ENCODE results near the gene DYNC2H1.

DYNC2H1 gene

GRCh38 chr11:103471546-103471945, 362.3 kb downstream of the DYNC2H1 start:
- DNase-seq (ENCODE audit: insufficient read length, low spot score) = no peak
- no peak for FAIRE-seq
- TF ChIP-seq CTCF (IDR thresholded peaks at IDR 0.05; ENCODE audit: insufficient read depth, missing control alignments) = no peak

GRCh38 chr11:103476874-103477273, 367.6 kb downstream of the DYNC2H1 start:
- FAIRE-seq = no peak
- no peak for DNase-seq (ENCODE audit: insufficient read length, low spot score)

GRCh38 chr11:103480421-103480820, 371.2 kb downstream of the DYNC2H1 start:
- no peak for DNase-seq (ENCODE audit: insufficient read length, low spot score)
- FAIRE-seq = no peak

More at GRCh38 chr11:103476874-103477273, 367.6 kb downstream of the DYNC2H1 start:
- TF ChIP-seq CTCF (IDR thresholded peaks at IDR 0.05; ENCODE audit: insufficient read depth, missing control alignments) = no peak

GRCh38 chr11:103483996-103484395, 374.8 kb downstream of the DYNC2H1 start:
- TF ChIP-seq CTCF (IDR thresholded peaks at IDR 0.05; ENCODE audit: insufficient read depth, missing control alignments) = no peak
- DNase-seq (ENCODE audit: insufficient read length, low spot score) = no peak
- FAIRE-seq = no peak

More at GRCh38 chr11:103480421-103480820, 371.2 kb downstream of the DYNC2H1 start:
- TF ChIP-seq CTCF (IDR thresholded peaks at IDR 0.05; ENCODE audit: insufficient read depth, missing control alignments) = no peak

- TF ChIP-seq CTCF (IDR thresholded peaks at IDR 0.05; ENCODE audit: insufficient read depth, missing control alignments) = no peak
- DNase-seq (ENCODE audit: insufficient read length, low spot score) = no peak
- FAIRE-seq = no peak
Measured at GRCh38 chr11:103484545-103484944, 375.3 kb downstream of the DYNC2H1 start.

- FAIRE-seq (no peak), DNase-seq (ENCODE audit: insufficient read length, low spot score) (no peak)
- TF ChIP-seq CTCF (IDR thresholded peaks at IDR 0.05; ENCODE audit: insufficient read depth, missing control alignments) = no peak
Measured at GRCh38 chr11:103486604-103487003, 377.4 kb downstream of the DYNC2H1 start.

- no peak for FAIRE-seq
- DNase-seq (ENCODE audit: insufficient read length, low spot score) = no peak
- no peak for TF ChIP-seq CTCF (IDR thresholded peaks at IDR 0.05; ENCODE audit: insufficient read depth, missing control alignments)
Measured at GRCh38 chr11:103487113-103487512, 377.9 kb downstream of the DYNC2H1 start.
